ENCODE results near the gene LIMA1.
A peak's percentile ranks its signal among the peaks of the same experiment; 100 is the strongest.
"Not testable (repeated sequence)": the region's sequence is repeated elsewhere in the genome, so short reads cannot be mapped to it uniquely, and the experiment has no call there.

The LIMA1 gene

GRCh38 chr12:50251619-50252252 is 31.6 kb downstream of the LIMA1 start:
- DNase-seq, result no peak
- in situ Hi-C loops (cut with MboI; ENCODE audit: low pct_unique_long_range_greater_than_20kb, low sequenced_read_pairs), result no loop called here

DNA sequence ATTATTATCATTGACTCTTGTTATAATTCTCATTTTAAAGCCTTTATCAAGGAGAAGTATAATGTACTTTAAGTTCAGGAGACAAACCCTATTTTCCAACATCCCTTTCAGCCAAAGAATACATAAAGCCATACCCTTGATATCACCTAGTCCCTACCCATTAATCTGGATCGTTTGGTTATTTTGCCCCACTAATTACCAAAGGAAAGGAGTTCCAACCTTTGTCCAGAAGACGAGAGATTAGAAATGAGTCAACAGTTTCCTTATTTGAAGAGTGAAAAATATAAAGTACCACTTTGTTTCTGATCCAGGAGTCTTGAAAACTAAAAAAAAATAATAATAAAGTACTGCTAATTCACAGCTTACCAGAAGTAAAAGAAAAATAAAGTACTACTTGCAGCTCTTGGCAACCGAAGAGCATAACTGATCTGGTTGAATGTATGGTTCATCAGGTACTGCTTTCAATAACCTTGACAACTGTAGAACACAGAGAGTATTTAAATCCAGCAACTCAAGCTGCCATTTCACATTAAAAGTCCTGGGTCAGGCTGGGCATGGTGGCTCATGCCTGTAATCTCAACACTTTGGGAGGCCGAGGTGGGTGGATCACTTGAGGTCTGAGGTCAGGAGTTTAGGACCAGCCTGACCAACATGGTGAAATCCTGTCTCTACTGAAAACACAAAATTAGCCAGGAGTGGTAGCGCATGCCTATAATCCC is 33.7 kb downstream of the LIMA1 start:
- DNase-seq, result no peak
- in situ Hi-C loops (cut with MboI; ENCODE audit: low pct_unique_long_range_greater_than_20kb, low sequenced_read_pairs), result no loop called here

DNA sequence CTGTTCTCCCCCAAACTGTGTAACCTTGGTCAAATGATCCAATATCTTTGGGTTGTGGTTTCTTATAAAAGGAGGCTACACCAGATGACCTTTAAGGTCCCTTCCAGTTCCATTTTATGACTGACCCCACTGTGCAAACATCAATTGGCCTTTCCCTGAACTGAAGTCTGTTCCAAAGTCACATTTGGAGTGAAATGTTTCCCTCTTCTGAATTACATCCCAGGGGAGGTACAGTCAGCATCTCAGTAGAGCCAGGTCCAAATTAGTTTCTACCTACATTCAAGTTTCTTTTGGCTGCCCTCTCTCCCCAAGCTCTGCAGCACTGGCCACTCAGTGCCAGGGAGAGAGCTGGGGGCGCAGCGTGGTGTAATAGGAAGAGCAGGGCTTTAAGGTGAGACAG is 34.4 kb downstream of the LIMA1 start:
- in situ Hi-C loops (cut with MboI; ENCODE audit: low pct_unique_long_range_greater_than_20kb, low sequenced_read_pairs), result no loop called here
- no peak for DNase-seq

DNA sequence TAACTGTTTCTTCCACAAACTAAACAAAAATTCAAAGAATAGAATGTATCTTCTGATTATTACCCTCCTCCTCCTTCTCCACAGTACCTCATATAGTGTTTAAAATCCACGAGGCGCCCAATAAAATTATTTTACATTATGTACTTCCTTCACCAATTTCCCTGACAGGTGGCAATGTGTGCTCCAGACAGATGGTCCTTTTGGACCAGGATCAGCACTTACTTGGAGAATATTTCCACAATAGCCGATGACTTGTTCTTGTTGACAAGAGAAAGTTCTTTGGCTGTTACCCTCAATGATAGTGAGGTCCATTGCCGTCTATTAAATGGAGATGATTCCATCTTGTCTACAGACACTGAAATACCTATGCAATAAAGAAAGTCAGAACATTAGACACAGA is 34.9 kb downstream of the LIMA1 start:
- in situ Hi-C loops (cut with MboI; ENCODE audit: low pct_unique_long_range_greater_than_20kb, low sequenced_read_pairs), result no loop called here
- no peak for DNase-seq

DNA sequence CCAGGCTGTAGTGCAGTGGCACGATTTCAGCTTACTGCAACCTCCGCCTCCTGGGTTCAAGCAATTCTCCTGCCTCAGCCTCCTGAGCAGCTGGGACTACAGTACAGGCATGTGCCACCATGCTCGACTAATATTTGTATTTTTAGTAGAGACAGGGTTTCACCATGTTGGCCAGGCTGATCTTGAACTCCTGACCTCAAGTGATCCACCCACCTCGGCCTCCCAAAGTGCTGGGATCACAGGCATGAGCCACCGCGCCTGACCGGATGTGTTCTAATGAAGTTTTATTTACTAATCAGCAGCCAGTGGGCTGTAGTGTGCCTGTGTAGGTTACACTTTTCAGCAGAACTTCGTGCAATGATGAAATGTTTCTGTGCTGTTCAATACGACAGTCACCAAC is 35.7 kb downstream of the LIMA1 start:
- DNase-seq; in situ Hi-C loops (cut with MboI; ENCODE audit: low pct_unique_long_range_greater_than_20kb, low sequenced_read_pairs): not testable (repeated sequence)

GRCh38 chr12:50246873-50247612 is 36.3 kb downstream of the LIMA1 start:
- in situ Hi-C loops (cut with MboI; ENCODE audit: low pct_unique_long_range_greater_than_20kb, low sequenced_read_pairs), result no loop called here
- DNase-seq, result peak; percentile 55

DNA sequence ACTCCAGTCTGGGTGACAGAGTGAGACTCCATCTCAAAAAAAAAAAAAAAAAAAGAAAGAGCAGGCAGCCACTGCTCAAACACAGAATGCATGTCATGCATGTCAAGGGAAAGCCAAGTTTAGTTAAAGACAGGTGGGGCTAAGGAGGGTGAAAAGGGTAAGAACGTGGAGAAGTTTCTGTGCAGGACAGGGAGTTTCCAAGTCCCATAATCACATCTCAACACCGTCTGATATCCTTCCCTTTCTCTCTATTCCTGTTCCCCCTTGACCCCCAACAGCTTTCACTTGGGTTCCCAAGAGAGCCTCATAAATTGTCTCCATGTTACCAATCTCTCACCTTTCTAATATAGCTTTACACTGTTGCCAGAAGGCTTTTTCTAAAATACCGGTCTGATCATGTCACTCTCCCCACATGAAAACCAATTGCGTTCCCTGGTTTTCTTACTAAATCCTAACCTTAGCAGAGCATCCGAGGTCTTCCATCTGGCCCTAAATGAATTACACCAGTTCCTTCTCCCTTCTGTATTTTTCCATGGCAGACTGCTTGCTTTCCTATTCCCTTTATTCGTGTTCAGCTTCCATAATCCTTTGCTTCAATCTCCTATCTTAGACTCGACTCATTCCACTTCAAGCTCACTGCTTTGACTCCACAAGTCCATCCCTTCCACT is 37.0 kb downstream of the LIMA1 start:
- in situ Hi-C loops (cut with MboI; ENCODE audit: low pct_unique_long_range_greater_than_20kb, low sequenced_read_pairs), result no loop called here
- DNase-seq, result no peak

DNA sequence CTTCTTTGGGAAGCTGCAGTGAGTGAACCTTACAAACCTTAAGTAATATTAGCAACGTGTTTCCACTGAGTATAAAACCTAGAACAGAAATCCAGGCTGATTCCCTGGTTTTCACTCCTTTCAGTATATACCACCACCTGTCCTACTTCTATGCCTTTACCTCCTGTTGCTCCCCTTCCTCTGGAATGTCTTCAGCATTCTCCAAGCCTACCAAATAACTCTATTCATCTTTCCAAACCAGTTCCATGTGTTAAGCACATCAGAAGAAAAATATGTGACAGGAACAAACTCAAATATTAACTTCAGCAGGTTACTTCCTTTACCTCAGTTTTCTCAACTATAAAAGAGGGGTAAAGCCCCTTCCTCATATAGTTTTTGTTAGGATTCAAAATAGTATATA is 39.8 kb downstream of the LIMA1 start:
- in situ Hi-C loops (cut with MboI; ENCODE audit: low pct_unique_long_range_greater_than_20kb, low sequenced_read_pairs), result no loop called here
- no peak for DNase-seq

- in situ Hi-C loops (cut with MboI; ENCODE audit: low pct_unique_long_range_greater_than_20kb, low sequenced_read_pairs), result no loop called here
- no peak for DNase-seq
These were observed 40.5 kb downstream of the LIMA1 start for GRCh38 chr12:50242751-50243191.

DNA sequence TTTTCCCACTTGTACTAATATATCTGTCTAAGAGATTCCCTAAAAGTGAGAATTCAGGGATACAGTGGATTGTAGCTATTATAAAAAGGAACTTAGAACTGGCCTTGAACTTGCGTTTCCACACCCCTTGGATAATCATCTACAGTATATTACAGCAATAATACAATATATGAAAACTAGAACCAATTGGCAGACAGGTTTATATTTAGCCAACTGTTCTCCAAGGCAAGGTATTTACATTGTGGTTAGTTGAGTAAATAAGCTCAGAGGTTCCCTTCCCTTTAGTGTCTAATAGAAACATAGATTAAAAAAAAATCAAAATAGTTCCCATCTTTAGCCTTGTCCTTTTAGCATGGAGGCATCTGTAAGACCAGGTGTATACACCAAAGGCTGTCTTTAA is 42.1 kb downstream of the LIMA1 start:
- no peak for DNase-seq
- in situ Hi-C loops (cut with MboI; ENCODE audit: low pct_unique_long_range_greater_than_20kb, low sequenced_read_pairs), result no loop called here

- DNase-seq, result no peak
These were observed 42.6 kb downstream of the LIMA1 start for GRCh38 chr12:50240792-50241114.

DNA sequence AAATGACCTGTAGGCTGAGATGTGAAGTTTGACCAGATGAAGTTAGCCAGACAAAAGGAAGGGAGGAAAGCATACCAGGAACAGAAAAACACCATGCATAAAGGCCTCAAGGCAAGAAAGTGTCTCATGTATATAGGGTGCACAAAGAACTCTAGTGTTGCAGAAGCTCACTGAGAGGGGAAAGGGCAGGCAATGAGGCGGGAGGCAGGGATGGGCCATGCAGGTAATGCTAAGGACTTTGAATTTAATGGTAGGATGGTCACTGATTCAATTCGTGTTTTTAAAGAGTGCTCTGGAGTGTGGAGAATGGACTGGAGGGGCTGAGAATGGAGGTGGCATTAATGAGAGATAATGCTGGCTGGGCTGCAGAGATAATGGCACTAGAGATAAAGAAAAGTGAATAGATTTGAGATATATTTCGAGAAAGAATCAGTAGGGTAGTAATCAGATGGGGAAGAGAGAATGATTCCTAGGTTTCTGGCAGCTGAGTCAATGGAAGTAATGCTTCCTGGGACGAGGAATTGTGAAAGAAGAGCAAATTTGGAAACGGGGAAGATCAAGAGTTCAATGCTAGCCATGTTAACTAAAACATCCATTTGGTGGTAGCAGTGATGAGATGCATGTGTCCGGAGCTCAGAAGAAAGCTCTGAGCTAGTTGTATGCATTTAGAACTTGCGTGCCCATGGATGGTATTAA is 43.1 kb downstream of the LIMA1 start:
- in situ Hi-C loops (cut with MboI; ENCODE audit: low pct_unique_long_range_greater_than_20kb, low sequenced_read_pairs), result no loop called here
- DNase-seq, result no peak

More at GRCh38 chr12:50240792-50241114, 42.6 kb downstream of the LIMA1 start:
- in situ Hi-C loops (cut with MboI; ENCODE audit: low pct_unique_long_range_greater_than_20kb, low sequenced_read_pairs), result no loop called here

GRCh38 chr12:50239355-50239891 is 43.9 kb downstream of the LIMA1 start:
- in situ Hi-C loops (cut with MboI; ENCODE audit: low pct_unique_long_range_greater_than_20kb, low sequenced_read_pairs), result no loop called here
- no peak for DNase-seq

GRCh38 chr12:50234347-50234746 is 49.0 kb downstream of the LIMA1 start:
- in situ Hi-C loops (cut with MboI; ENCODE audit: low pct_unique_long_range_greater_than_20kb, low sequenced_read_pairs), result no loop called here
- no peak for DNase-seq

- DNase-seq, result no peak
- in situ Hi-C loops (cut with MboI; ENCODE audit: low pct_unique_long_range_greater_than_20kb, low sequenced_read_pairs), result no loop called here
These were observed 50.5 kb downstream of the LIMA1 start for GRCh38 chr12:50232771-50233209.

DNA sequence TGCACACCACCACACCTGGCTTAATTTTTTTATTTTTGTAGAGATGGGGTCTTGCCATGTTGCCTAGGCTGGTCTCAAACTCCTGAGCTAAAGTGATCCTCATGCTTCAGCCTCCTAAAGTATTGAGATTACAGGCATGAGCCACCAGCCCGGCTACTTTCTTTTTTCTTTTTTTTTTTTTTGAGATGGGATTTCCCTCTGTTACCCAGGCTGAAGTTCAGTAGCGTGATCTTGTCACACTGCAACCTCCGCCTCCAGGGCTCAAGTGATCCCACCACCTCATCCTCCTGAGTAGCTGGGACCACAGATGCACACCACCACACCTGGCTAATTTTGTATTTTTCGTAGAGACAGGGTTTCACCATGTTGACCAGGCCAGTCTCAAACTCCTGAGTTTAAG is 51.1 kb downstream of the LIMA1 start:
- in situ Hi-C loops (cut with MboI; ENCODE audit: low pct_unique_long_range_greater_than_20kb, low sequenced_read_pairs), result no loop called here
- DNase-seq, result no peak

DNA sequence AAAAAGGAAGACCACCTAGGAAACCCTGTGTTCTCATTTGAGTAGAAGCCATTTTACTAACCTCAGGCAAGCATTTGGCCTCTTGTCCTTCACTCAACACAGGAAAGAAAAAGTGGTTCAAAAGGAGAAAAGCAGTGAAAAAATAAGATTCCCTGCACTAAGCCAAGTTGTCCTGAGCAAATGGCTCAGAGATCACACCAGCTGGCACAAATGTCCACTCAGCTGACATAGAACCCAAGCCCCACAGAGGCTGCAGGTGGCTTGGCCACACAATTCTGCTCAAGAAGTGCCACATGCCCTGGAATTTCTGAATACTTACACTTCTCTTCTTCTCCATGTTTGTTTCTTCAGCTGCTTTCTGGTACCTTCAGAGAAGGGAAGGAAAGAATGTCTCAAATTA is 52.0 kb downstream of the LIMA1 start:
- in situ Hi-C loops (cut with MboI; ENCODE audit: low pct_unique_long_range_greater_than_20kb, low sequenced_read_pairs), result no loop called here
- no peak for DNase-seq

GRCh38 chr12:50230217-50230616 is 53.1 kb downstream of the LIMA1 start:
- no peak for DNase-seq
- in situ Hi-C loops (cut with MboI; ENCODE audit: low pct_unique_long_range_greater_than_20kb, low sequenced_read_pairs), result no loop called here
